WTC11 (cell line): Measurements from ENCODE around the gene NUDT22. TPM values are rescaled to one million over a fixed set of nuclear protein-coding genes. Genes with fewer than 3 reads are reported as not detected.

Experiments
- ATAC-seq: fragments of 200-7000 bp; cut with Tn5 transposase; 2 replicates; pipeline ENCODE4 v1.10.0; 2021; ENCODE audit warnings: mild to moderate bottlenecking, moderate library complexity
- CTCF ChIA-PET: fragments of 300-600 bp; sonication (Branson Sonifier 250); formaldehyde crosslinking; loops from one replicate; lab custom pipeline; 2021; ENCODE audit warnings: antibody characterized with exemption; lab: Charles Lee
- POLR2A ChIA-PET: fragments of 350-600 bp; sonication (Branson Sonifier 250); formaldehyde crosslinking; loops from one replicate; lab custom pipeline; 2021; ENCODE audit warnings: antibody characterized with exemption; lab: Charles Lee
- DNase-seq: peaks from one replicate; pipeline ENCODE4 v3.0.0; 2021; ENCODE audit warnings: low spot score
- H3K27ac Mint-ChIP-seq: 2 replicates; pipeline ENCODE4 v1.8.0; 2021; ENCODE audit warnings: mixed read lengths
- H3K27me3 Mint-ChIP-seq: 2 replicates; pipeline ENCODE4 v1.8.0; 2021; ENCODE audit warnings: low read depth, mild to moderate bottlenecking, moderate library complexity, mixed read lengths
- H3K36me3 Mint-ChIP-seq: 2 replicates; pipeline ENCODE4 v1.8.0; 2021; ENCODE audit warnings: mixed read lengths
- H3K4me1 Mint-ChIP-seq: 2 replicates; pipeline ENCODE4 v1.8.0; 2022; ENCODE audit warnings: mixed read lengths
- H3K4me3 Mint-ChIP-seq: 2 replicates; pipeline ENCODE4 v1.8.0; 2021; ENCODE audit warnings: mild to moderate bottlenecking, moderate library complexity, mixed read lengths
- H3K9me3 Mint-ChIP-seq: 2 replicates; pipeline ENCODE4 v1.8.0; 2021; ENCODE audit warnings: mixed read lengths
- CREM ChIP-seq: sonication (generic); formaldehyde crosslinking; IDR thresholded peaks from 2 replicates; pipeline ENCODE4 v1.8.1; 2022; ENCODE audit warnings: mild to moderate bottlenecking, missing genetic modification reagents, moderate library complexity
- CTCF ChIP-seq: fragments of 200-600 bp; IDR thresholded peaks from 2 replicates; pipeline ENCODE4 v1.8.0; 2022; ENCODE audit warnings: antibody characterized with exemption
- E2F1 ChIP-seq: sonication (generic); formaldehyde crosslinking; IDR thresholded peaks from 2 replicates; pipeline ENCODE4 v1.8.0; 2022; ENCODE audit warnings: mild to moderate bottlenecking, missing genetic modification reagents
- FOXK1 ChIP-seq: sonication (generic); formaldehyde crosslinking; IDR thresholded peaks from 2 replicates; pipeline ENCODE4 v1.8.0; 2022; ENCODE audit warnings: mild to moderate bottlenecking, moderate library complexity, missing genetic modification reagents
- FOXP1 ChIP-seq: sonication (generic); formaldehyde crosslinking; IDR thresholded peaks from 2 replicates; pipeline ENCODE4 v1.8.0; 2022; ENCODE audit warnings: missing genetic modification reagents, mild to moderate bottlenecking, moderate library complexity, borderline replicate concordance
- HMGXB4 ChIP-seq: sonication (generic); formaldehyde crosslinking; IDR thresholded peaks from 2 replicates; pipeline ENCODE4 v1.8.1; 2023; ENCODE audit warnings: mild to moderate bottlenecking, moderate library complexity, missing genetic modification reagents
- IRF1 ChIP-seq: sonication (generic); formaldehyde crosslinking; IDR thresholded peaks from 2 replicates; pipeline ENCODE4 v1.8.0; 2023; ENCODE audit warnings: missing genetic modification reagents
- IRF2 ChIP-seq: sonication (generic); formaldehyde crosslinking; IDR thresholded peaks from 2 replicates; pipeline ENCODE4 v1.8.0; 2022; ENCODE audit warnings: low read depth, missing genetic modification reagents, borderline replicate concordance
- JAZF1 ChIP-seq: fragments of 250-450 bp; sonication (Bioruptor Pico); IDR thresholded peaks from 2 replicates; pipeline ENCODE4 v1.9.0; 2021; ENCODE audit warnings: moderate library complexity, mild to moderate bottlenecking, inconsistent platforms
- MXD4 ChIP-seq: fragments of 250-450 bp; sonication (Bioruptor Pico); IDR thresholded peaks from 2 replicates; pipeline ENCODE4 v1.8.0; 2021; ENCODE audit warnings: mild to moderate bottlenecking, moderate library complexity, borderline replicate concordance
- MYBL2 ChIP-seq: sonication (generic); formaldehyde crosslinking; IDR thresholded peaks from 2 replicates; pipeline ENCODE4 v1.8.1; 2023; ENCODE audit warnings: mild to moderate bottlenecking, moderate library complexity, missing genetic modification reagents
- NR3C1 ChIP-seq: sonication (generic); formaldehyde crosslinking; conservative IDR thresholded peaks from 2 replicates; pipeline ENCODE4 v1.8.1; 2023; ENCODE audit warnings: low read depth, mild to moderate bottlenecking, missing genetic modification reagents
- OVOL2 ChIP-seq: fragments of 250-450 bp; sonication (Bioruptor Pico); IDR thresholded peaks from 2 replicates; pipeline ENCODE4 v1.9.0; 2021; ENCODE audit warnings: mild to moderate bottlenecking, borderline replicate concordance
- SMAD3 ChIP-seq: sonication (generic); formaldehyde crosslinking; IDR thresholded peaks from 2 replicates; pipeline ENCODE4 v1.8.0; 2022; ENCODE audit warnings: missing genetic modification reagents, mild to moderate bottlenecking, borderline replicate concordance
- SP1 ChIP-seq: sonication (generic); formaldehyde crosslinking; conservative IDR thresholded peaks from 2 replicates; pipeline ENCODE4 v1.8.1; 2022; ENCODE audit warnings: missing genetic modification reagents
- TEAD1 ChIP-seq: sonication (generic); formaldehyde crosslinking; IDR thresholded peaks from 2 replicates; pipeline ENCODE4 v1.8.0; 2022; ENCODE audit warnings: mild to moderate bottlenecking, missing genetic modification reagents
- TP53 ChIP-seq: sonication (generic); formaldehyde crosslinking; IDR thresholded peaks from 2 replicates; pipeline ENCODE4 v1.8.1; 2023; ENCODE audit warnings: mild to moderate bottlenecking, missing genetic modification reagents
- USF2 ChIP-seq: sonication (generic); formaldehyde crosslinking; IDR thresholded peaks from 2 replicates; pipeline ENCODE4 v1.8.1; 2023; ENCODE audit warnings: mild to moderate bottlenecking, missing genetic modification reagents, moderate library complexity
- ZNF281 ChIP-seq: sonication (generic); formaldehyde crosslinking; IDR thresholded peaks from 2 replicates; pipeline ENCODE4 v1.8.0; 2023; ENCODE audit warnings: mild to moderate bottlenecking, missing genetic modification reagents
- ZNF423 ChIP-seq: fragments of 250-450 bp; sonication (Bioruptor Pico); IDR thresholded peaks from 2 replicates; pipeline ENCODE4 v2.1.2; 2022; ENCODE audit warnings: mild to moderate bottlenecking, moderate library complexity
- ZNF671 ChIP-seq: fragments of 250-450 bp; sonication (Bioruptor Pico); IDR thresholded peaks from 2 replicates; pipeline ENCODE4 v1.8.0; 2021; ENCODE audit warnings: mild to moderate bottlenecking
- total RNA-seq: library from RNA; stranded (reverse); gene quantifications from 3 replicates; pipeline ENCODE4 v1.2.3, GENCODE V29; 2021

Gene NUDT22
- total RNA-seq, 1 experiment from 2014 or later: 64.4 TPM

GRCh38 chr11:64250415-64251015 lies 24.4 kb downstream of the NUDT22 start:
- H3K9me3 Mint-ChIP-seq: no peaks in the 10 kb centered on the region
- POLR2A ChIA-PET: interaction anchor here (0.9 to 3.7 kb wide), 7 partner anchors 9 to 98 kb away, joined by 3 to 25 read pairs (median 4); partner anchors contain the start of genes FKBP2, NUDT22, PRDX5 and STIP1
- H3K27me3 Mint-ChIP-seq: no peaks in the 10 kb centered on the region
- no peak for ATAC-seq
- H3K4me1 Mint-ChIP-seq: peaks cover 42% of the 10 kb centered on the region
- CTCF ChIA-PET: interaction anchor here (0.5 to 5.3 kb wide), 30 partner anchors 8 to 599 kb away, joined by 3 to 75 read pairs (median 9); partner anchors contain the start of genes CATSPERZ, CCDC88B, DNAJC4 and ESRRA
- DNase-seq: no peak
- TF ChIP-seq OVOL2 (no peak), HMGXB4 (CRISPR knock-in tag) (0 out of 2 replicates have a peak, but pooled peaks have one; percentile 5), TP53 (CRISPR knock-in tag) (0 out of 2 replicates have a peak, but pooled peaks have one; percentile 15), FOXP1 (CRISPR knock-in tag) (0 out of 2 replicates have a peak, but pooled peaks have one; percentile 8), IRF2 (CRISPR knock-in tag) (no peak), ZNF281 (CRISPR knock-in tag) (no peak), SMAD3 (CRISPR knock-in tag) (no peak), MYBL2 (no peak), E2F1 (CRISPR knock-in tag) (no peak), ZNF423 (peak; percentile 68; the same call in 1 of the 2 replicates), SP1 (CRISPR knock-in tag) (no peak), ZNF671 (CRISPR knock-in tag) (no peak), IRF1 (no peak), NR3C1 (no peak)
- no peaks in the 10 kb centered on the region for H3K36me3 Mint-ChIP-seq
- H3K27ac Mint-ChIP-seq: peak overlapping the region; percentile 97
- H3K4me3 Mint-ChIP-seq: peak overlapping the region; percentile 88

GRCh38 chr11:64251016-64251752 lies 25.1 kb downstream of the NUDT22 start, which contains the start of gene PLCB3:
TSS of gene PLCB3 (plus strand) at chr11:64251530. CDS start at chr11:64251650, 120 bp downstream.
- H3K27ac Mint-ChIP-seq: peak within 1 kb of the TSS; percentile 94
- no peaks in the 10 kb centered on the region for H3K36me3 Mint-ChIP-seq
- ATAC-seq (peak; percentile 14), DNase-seq (peak; percentile 78)
- H3K9me3 Mint-ChIP-seq: no peaks in the 10 kb centered on the region
- H3K4me3 Mint-ChIP-seq: peak within 1 kb of the TSS; percentile 90
- POLR2A ChIA-PET: interaction anchor here (0.7 to 3.7 kb wide), 6 partner anchors 9 to 99 kb away, joined by 3 to 25 read pairs (median 4); partner anchors contain the start of genes NUDT22, PRDX5, TRMT112 and TRPT1
- H3K4me1 Mint-ChIP-seq: peaks cover 42% of the 10 kb centered on the region
- CTCF ChIA-PET: interaction anchor here (0.5 to 5.3 kb wide), 28 partner anchors 9 to 598 kb away, joined by 3 to 75 read pairs (median 12); partner anchors contain the start of genes CATSPERZ, CCDC88B, DNAJC4 and ESRRA
- no peaks in the 10 kb centered on the region for H3K27me3 Mint-ChIP-seq
- TF ChIP-seq FOXP1 (CRISPR knock-in tag): 0 out of 2 replicates have a peak, but pooled peaks have one; percentile 12
- TF ChIP-seq TEAD1 (CRISPR knock-in tag): no peak
- TF ChIP-seq FOXK1 (CRISPR knock-in tag): no peak
- peak; percentile 71 for TF ChIP-seq CTCF
- TF ChIP-seq USF2 (CRISPR knock-in tag): 0 out of 2 replicates have a peak, but pooled peaks have one; percentile 23
- TF ChIP-seq MXD4 (CRISPR knock-in tag): no peak
- TF ChIP-seq JAZF1: no peak
- TF ChIP-seq TP53 (CRISPR knock-in tag): no peak; the same call in 1 of the 2 replicates
- 0 out of 2 replicates have a peak, but pooled peaks have one; percentile 43 for TF ChIP-seq HMGXB4 (CRISPR knock-in tag)
- TF ChIP-seq SP1 (CRISPR knock-in tag): peak; percentile 93
- peak; percentile 26; the same call in 1 of the 2 replicates for TF ChIP-seq CREM (CRISPR knock-in tag)
